ENCODE measurements around the gene POMT1.
A peak's percentile ranks its signal among the peaks of the same experiment; 100 is the strongest.

POMT1 gene

GRCh38 chr9:131530920-131531832 lies 28.5 kb downstream of the POMT1 start, which contains the start of gene UCK1 (continued):
- peak; percentile 81 for TF ChIP-seq ZBTB26 (tag by site-specific recombination; optimal IDR thresholded peaks at IDR 0.05)
- TF ChIP-seq BCL11A (tag by site-specific recombination; IDR thresholded peaks at IDR 0.05; ENCODE audit: low read depth): no peak
- peak; percentile 66; the same call in 1 of the 2 replicates for TF ChIP-seq ZNF561 (tag by site-specific recombination; IDR thresholded peaks at IDR 0.05; ENCODE audit: borderline replicate concordance)
- TF ChIP-seq ZBTB48 (tag by site-specific recombination; IDR thresholded peaks at IDR 0.05): 0 out of 2 replicates have a peak, but pooled peaks have one; percentile 19
- TF ChIP-seq ZNF114 (tag by site-specific recombination; IDR thresholded peaks at IDR 0.05): no peak
- no peak for TF ChIP-seq GLI2 (tag by site-specific recombination; IDR thresholded peaks at IDR 0.05; ENCODE audit: borderline replicate concordance, low read depth)
- TF ChIP-seq ZNF629 (tag by site-specific recombination; IDR thresholded peaks at IDR 0.05): no peak
- TF ChIP-seq SP3 (tag by site-specific recombination; IDR thresholded peaks at IDR 0.05): peak; percentile 70
- peak; percentile 43 for TF ChIP-seq SP2 (tag by site-specific recombination; IDR thresholded peaks at IDR 0.05)
- no peak for TF ChIP-seq ZNF280D (tag by site-specific recombination; IDR thresholded peaks at IDR 0.05)
- TF ChIP-seq ZNF138 (tag by site-specific recombination; IDR thresholded peaks at IDR 0.05; ENCODE audit: borderline replicate concordance): no peak
- no peak for TF ChIP-seq ZNF221 (tag by site-specific recombination; IDR thresholded peaks at IDR 0.05; ENCODE audit: borderline replicate concordance)
- TF ChIP-seq ZNF449 (tag by site-specific recombination; IDR thresholded peaks at IDR 0.05): no peak
- TF ChIP-seq ZNF24 (tag by site-specific recombination; IDR thresholded peaks at IDR 0.05): no peak
- no peak for TF ChIP-seq ZNF274 (IDR thresholded peaks at IDR 0.05; ENCODE audit: low read length)
- no peak for TF ChIP-seq ZNF274 (tag by site-specific recombination; IDR thresholded peaks at IDR 0.05; ENCODE audit: borderline replicate concordance)
- peak; percentile 55; the same call in 1 of the 2 replicates for TF ChIP-seq ZBTB8A (tag by site-specific recombination; IDR thresholded peaks at IDR 0.05)
- TF ChIP-seq HOXC10 (CRISPR knock-in tag; IDR thresholded peaks at IDR 0.05): 0 out of 2 replicates have a peak, but pooled peaks have one; percentile 70
- TF ChIP-seq SALL2 (tag by site-specific recombination; IDR thresholded peaks at IDR 0.05; ENCODE audit: borderline replicate concordance): no peak
- peak; percentile 83 for TF ChIP-seq ZBTB11 (tag by site-specific recombination; conservative IDR thresholded peaks at IDR 0.05; ENCODE audit: low read depth)
- TF ChIP-seq ZNF785 (tag by site-specific recombination; IDR thresholded peaks at IDR 0.05): no peak
- TF ChIP-seq MEIS1 (CRISPR knock-in tag; IDR thresholded peaks at IDR 0.05; ENCODE audit: borderline replicate concordance): no peak
- no peak for TF ChIP-seq ZNF16 (tag by site-specific recombination; IDR thresholded peaks at IDR 0.05; ENCODE audit: low read depth)
- TF ChIP-seq ZXDB (tag by site-specific recombination; IDR thresholded peaks at IDR 0.05): peak; percentile 49; the same call in 1 of the 2 replicates
- no peak for TF ChIP-seq REPIN1 (tag by site-specific recombination; IDR thresholded peaks at IDR 0.05; ENCODE audit: low read depth)
- TF ChIP-seq ZNF404 (tag by site-specific recombination; IDR thresholded peaks at IDR 0.05): no peak
- no peak for TF ChIP-seq GLI4 (tag by site-specific recombination; IDR thresholded peaks at IDR 0.05)
- TF ChIP-seq ZNF335 (tag by site-specific recombination; conservative IDR thresholded peaks at IDR 0.05): peak; percentile 60
- TF ChIP-seq SP7 (tag by site-specific recombination; IDR thresholded peaks at IDR 0.05): peak; percentile 28; the same call in 1 of the 2 replicates
